HepG2 (cell line): ENCODE data around the gene TBC1D24.

ENCODE experiments used
- DPF2 ChIP-seq: sonication (generic); formaldehyde crosslinking; IDR thresholded peaks from 2 replicates; pipeline ENCODE4 v1.4.0; 2020; ENCODE audit warnings: mild to moderate bottlenecking, low read depth, missing genetic modification reagents, borderline replicate concordance
- EZH2 ChIP-seq: conservative IDR thresholded peaks from 2 replicates; pipeline ENCODE4 v1.6.1; 2012; ENCODE audit warnings: mild to moderate bottlenecking, low read depth, low read length, moderate library complexity
- FOXM1 ChIP-seq: sonication (generic); formaldehyde crosslinking; IDR thresholded peaks from 2 replicates; pipeline ENCODE4 v1.5.0; 2020; ENCODE audit warnings: missing genetic modification reagents
- HDAC2 ChIP-seq: sonication (generic); formaldehyde crosslinking; IDR thresholded peaks from 2 replicates; pipeline ENCODE4 v1.4.0; 2020; ENCODE audit warnings: missing genetic modification reagents
- HNRNPL ChIP-seq: fragments of 200-400 bp; formaldehyde crosslinking; IDR thresholded peaks from 2 replicates; pipeline ENCODE4 v1.6.1; 2017; ENCODE audit warnings: mild to moderate bottlenecking, low read depth, low read length
- NR2F2 ChIP-seq: IDR thresholded peaks from 2 replicates; pipeline ENCODE4 v1.6.1; 2012; ENCODE audit warnings: low read depth, inconsistent platforms, borderline replicate concordance
- POLR2A ChIP-seq, 2 experiments: IDR thresholded peaks; 2 replicates each; pipeline ENCODE4 v1.6.1; 2011; ENCODE audit warnings: low read depth in 2 of 2, low read length in 2 of 2, mild to moderate bottlenecking in 1 of 2, moderate library complexity in 1 of 2; ENCODE audit not compliant: insufficient read depth in 1 of 2
- RAD21 ChIP-seq: fragments of 450-650 bp; formaldehyde crosslinking; IDR thresholded peaks from 2 replicates; pipeline ENCODE4 v1.5.0; 2020; ENCODE audit warnings: mild to moderate bottlenecking
- RNF2 ChIP-seq: fragments of 450-650 bp; conservative IDR thresholded peaks from 2 replicates; pipeline ENCODE4 v1.6.1; 2016; ENCODE audit warnings: low read depth
- SOX13 ChIP-seq, 3 experiments: fragments of 450-650 bp in 1 of 3; sonication (generic) in 1 of 3; formaldehyde crosslinking in 1 of 3; IDR thresholded peaks in 2 of 3; conservative IDR thresholded peaks in 1 of 3; 2 replicates each; pipeline versions ENCODE4 v1.5.0 to v1.6.1; 2016 to 2020; ENCODE audit warnings: antibody characterized with exemption in 1 of 3, mild to moderate bottlenecking in 1 of 3, missing compliant biosample characterization in 1 of 3, missing genetic modification reagents in 1 of 3, moderate library complexity in 1 of 3
- TAF1 ChIP-seq: sonication (generic); formaldehyde crosslinking; IDR thresholded peaks from 2 replicates; pipeline ENCODE4 v1.4.0; 2020; ENCODE audit warnings: missing genetic modification reagents
- ZBTB21 ChIP-seq: sonication (generic); formaldehyde crosslinking; IDR thresholded peaks from 2 replicates; pipeline ENCODE4 v1.4.0; 2020; ENCODE audit warnings: missing genetic modification reagents
- ZFX ChIP-seq: sonication (generic); formaldehyde crosslinking; IDR thresholded peaks from 2 replicates; pipeline ENCODE4 v1.4.0; 2020; ENCODE audit warnings: mild to moderate bottlenecking, low read depth, missing genetic modification reagents, moderate library complexity
- TF ChIP-seq, protein P1 (sequence below): sonication (generic); formaldehyde crosslinking; IDR thresholded peaks from 2 replicates; pipeline ENCODE4 v1.5.0; 2020; ENCODE audit warnings: mild to moderate bottlenecking, missing genetic modification reagents, moderate library complexity

GRCh38 chr16:2513405-2514332 is 38.7 kb downstream of the TBC1D24 start, which contains the start of gene ATP6V0C:
- TF ChIP-seq DPF2 (CRISPR knock-in tag), result no peak
- peak; percentile 82 to 86 for TF ChIP-seq POLR2A (IDR thresholded peaks at IDR 0.05; ENCODE audit: insufficient read depth in 1 of 2, low read depth in 2 of 2, low read length in 2 of 2)
- TF ChIP-seq HNRNPL, result no peak
- TF ChIP-seq HDAC2 (CRISPR knock-in tag), result no peak
- TF ChIP-seq RAD21 (CRISPR knock-in tag), result no peak
- TF ChIP-seq ZFX (CRISPR knock-in tag), result peak; percentile 78
- peak; percentile 92 for TF ChIP-seq ZBTB21 (CRISPR knock-in tag)
- TF ChIP-seq SOX13 (IDR thresholded peaks at IDR 0.05), result no peak
- no peak for TF ChIP-seq SOX13 (CRISPR knock-in tag; conservative IDR thresholded peaks at IDR 0.05 in 1 of 2, IDR thresholded peaks at IDR 0.05 in 1 of 2)
- TF ChIP-seq TAF1, result peak; percentile 88
- TF ChIP-seq EZH2, result no peak
- TF ChIP-seq, protein P1, sequence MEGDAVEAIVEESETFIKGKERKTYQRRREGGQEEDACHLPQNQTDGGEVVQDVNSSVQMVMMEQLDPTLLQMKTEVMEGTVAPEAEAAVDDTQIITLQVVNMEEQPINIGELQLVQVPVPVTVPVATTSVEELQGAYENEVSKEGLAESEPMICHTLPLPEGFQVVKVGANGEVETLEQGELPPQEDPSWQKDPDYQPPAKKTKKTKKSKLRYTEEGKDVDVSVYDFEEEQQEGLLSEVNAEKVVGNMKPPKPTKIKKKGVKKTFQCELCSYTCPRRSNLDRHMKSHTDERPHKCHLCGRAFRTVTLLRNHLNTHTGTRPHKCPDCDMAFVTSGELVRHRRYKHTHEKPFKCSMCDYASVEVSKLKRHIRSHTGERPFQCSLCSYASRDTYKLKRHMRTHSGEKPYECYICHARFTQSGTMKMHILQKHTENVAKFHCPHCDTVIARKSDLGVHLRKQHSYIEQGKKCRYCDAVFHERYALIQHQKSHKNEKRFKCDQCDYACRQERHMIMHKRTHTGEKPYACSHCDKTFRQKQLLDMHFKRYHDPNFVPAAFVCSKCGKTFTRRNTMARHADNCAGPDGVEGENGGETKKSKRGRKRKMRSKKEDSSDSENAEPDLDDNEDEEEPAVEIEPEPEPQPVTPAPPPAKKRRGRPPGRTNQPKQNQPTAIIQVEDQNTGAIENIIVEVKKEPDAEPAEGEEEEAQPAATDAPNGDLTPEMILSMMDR (CRISPR knock-in tag), result no peak
- no peak for TF ChIP-seq RNF2
- TF ChIP-seq FOXM1, result no peak
- TF ChIP-seq NR2F2, result no peak
